Measurements from ENCODE around the gene DAB1.

The DAB1 gene

DNA sequence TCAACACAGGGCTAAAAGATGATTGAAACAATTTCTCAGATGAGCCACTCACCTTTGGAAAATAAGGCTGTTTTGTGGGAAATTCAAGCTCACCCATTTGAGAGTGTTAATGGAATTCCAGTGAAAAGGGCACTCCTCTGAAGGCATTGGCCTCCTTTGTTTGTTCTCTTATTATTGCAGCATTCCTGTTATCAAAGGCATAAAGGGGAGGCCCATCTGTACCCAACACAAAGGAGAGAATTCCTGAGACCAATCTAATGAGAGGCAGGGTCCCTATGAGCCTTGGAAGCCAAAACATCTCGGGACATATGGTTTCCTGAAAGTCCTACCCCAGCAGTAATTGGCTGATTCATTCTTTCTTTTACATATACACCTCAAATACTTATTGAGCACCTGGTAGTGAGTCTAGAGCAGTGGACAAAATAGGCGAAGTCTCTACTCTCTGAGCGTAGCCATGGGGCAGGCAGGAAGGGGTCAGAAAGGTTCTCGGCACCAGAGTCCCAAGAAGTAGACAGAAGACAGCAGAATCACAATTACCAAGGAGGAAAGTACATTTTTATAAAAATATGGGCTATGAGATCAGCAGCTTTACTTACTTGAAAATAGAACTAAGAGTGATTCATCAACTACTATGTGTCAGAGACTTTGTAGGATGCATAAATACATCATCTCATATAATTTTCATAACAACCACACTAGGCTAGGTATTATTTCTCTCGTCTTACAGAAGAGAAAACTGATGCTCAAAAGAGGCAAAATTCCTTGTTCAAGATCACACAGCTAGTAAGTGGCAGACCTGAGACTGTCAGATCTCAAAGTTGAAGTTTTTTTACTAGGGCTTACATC is 218.7 kb downstream of the DAB1 start:
- no peak for DNase-seq
- in situ Hi-C loops (cut with MboI; ENCODE audit: low pct_unique_long_range_greater_than_20kb, low sequenced_read_pairs) = no loop called here

DNA sequence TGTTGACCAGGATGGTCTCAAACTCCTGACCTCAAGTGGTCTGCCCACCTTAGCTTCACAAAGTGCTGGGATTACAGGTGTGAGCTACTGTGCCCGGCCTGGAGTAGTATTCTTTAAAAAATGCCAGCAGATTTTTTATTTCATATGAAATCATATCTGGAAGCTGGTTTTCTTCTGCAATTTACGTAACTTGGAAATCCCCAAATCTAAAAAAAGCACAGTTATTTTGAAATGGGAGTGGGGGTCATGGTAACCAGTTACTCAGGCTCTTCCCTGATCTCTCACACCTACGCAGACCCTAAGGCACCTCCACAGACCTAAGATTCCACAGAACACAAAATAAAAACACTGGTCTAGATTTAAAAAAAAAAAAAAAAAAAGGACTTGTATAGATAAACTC is 219.8 kb downstream of the DAB1 start:
- no peak for DNase-seq
- in situ Hi-C loops (cut with MboI; ENCODE audit: low pct_unique_long_range_greater_than_20kb, low sequenced_read_pairs) = no loop called here

DNA sequence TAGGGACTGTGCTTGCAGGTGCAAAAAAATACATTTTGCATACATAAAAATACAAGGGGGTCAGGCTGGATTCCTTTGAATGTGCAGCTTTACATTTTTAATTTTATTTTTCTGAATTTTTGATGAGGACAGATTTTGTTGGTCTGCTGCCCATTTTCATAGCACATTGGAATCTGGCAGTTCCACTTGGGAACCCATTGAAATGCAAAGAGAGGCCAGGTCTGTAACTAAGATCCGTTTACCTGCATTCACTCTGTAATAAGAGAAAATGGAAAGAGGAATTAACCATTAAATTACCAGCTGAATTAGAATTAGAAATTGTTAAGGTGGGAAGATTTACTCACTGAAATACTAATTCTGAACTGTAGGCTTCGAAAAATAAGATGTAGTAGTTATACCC is 221.6 kb downstream of the DAB1 start:
- in situ Hi-C loops (cut with MboI; ENCODE audit: low pct_unique_long_range_greater_than_20kb, low sequenced_read_pairs) = no loop called here
- DNase-seq = no peak

DNA sequence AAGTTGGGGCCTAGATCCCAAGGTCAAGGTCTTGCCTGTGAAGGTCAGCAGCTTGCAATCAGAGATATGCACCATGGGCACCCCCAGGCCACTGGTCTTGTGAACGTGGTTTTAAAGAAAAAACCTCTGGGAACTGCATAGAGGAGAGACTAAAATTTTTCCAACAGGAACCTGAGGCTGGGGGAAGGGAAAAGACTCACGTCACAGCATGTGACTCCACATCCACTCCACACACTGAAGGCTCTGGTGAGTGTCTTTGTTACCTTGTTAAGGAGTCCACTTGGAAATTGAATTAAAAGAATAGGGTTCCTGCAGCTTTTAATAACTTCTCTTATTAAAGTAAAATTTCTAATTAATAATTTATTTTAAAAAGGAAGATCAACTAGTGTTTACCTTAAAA is 224.9 kb downstream of the DAB1 start:
- in situ Hi-C loops (cut with MboI; ENCODE audit: low pct_unique_long_range_greater_than_20kb, low sequenced_read_pairs) = no loop called here
- no peak for DNase-seq

DNA sequence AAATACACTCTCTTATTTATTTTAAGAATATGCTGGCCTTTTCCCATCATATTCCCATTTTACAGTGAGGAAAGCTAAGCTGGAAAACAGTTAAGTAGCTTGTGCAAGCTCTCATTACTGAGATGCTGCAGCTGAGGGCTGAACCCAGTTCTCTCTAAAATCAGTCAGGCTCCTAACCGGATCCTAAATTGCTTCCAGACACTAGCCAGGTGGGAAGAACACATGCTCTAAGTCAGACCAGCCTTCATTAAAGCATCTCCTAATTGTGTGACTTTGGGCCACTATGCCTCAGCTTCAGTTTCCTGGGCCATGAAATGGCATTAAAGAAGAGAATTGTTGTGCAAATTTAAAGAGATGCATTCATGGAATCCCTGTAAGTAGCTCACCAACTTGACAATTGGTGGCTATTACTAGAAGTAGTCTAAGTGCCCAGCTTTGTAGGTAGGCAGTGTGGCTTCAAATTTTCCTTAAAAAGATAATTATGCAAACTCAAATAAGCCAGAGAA is 228.4 kb downstream of the DAB1 start:
- in situ Hi-C loops (cut with MboI; ENCODE audit: low pct_unique_long_range_greater_than_20kb, low sequenced_read_pairs) = no loop called here
- DNase-seq = no peak

DNA sequence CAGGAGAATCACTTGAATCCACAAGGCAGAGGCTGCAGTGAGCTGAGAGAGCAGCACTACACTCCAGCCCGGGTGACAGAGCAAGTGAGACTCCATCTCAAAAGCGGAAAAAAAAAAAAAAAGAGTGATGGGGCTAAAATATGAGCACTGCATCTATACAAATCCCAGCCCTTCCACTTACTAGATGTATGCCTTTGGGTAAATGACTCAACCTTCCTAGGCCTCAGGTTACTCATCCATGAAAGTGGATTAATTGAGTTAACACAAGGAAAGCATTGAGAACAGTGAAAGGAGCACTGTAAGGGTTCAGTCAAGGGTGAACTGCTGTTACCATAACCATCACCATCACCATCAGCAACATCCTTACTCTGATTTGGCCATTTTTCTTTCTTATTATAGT is 231.6 kb downstream of the DAB1 start:
- in situ Hi-C loops (cut with MboI; ENCODE audit: low pct_unique_long_range_greater_than_20kb, low sequenced_read_pairs) = no loop called here
- no peak for DNase-seq

DNA sequence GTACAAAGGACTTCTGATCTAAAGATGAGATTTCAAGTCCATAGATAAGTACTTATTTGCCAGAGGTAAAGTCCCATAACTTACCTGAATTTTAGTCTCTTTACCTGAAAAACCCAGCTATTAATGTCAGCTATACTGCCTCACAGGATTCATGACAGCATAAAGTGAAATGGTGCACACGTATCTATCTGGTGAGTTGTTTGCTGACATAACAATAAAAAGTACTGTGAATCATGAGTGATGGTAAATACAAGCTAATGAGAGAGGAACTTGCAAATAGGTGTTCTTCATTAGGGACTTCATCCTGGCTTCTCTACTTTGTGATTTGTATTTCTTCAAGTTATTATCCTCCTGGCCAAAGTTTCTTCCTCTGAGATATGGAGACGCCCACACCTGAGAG is 233.0 kb downstream of the DAB1 start:
- in situ Hi-C loops (cut with MboI; ENCODE audit: low pct_unique_long_range_greater_than_20kb, low sequenced_read_pairs) = no loop called here
- DNase-seq = no peak

DNA sequence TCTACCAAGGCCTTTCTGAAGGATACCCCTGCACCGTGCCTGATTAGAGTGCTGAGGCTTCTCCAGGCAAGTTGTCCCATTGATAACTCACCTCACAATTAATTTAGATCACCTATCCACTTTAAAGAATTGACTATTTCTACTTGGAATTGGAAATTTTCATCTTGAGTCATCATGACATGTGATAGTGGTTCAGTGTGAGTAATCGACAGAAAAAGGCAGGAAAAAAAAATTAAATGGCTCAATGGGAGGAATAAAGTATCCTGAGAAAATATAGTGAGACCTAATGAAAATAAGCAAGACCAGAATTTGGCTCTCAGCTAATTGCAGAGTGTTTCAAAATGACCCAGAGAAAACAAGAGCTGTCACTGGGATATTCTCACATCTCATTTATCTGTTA is 235.7 kb downstream of the DAB1 start:
- in situ Hi-C loops (cut with MboI; ENCODE audit: low pct_unique_long_range_greater_than_20kb, low sequenced_read_pairs) = no loop called here
- no peak for DNase-seq

DNA sequence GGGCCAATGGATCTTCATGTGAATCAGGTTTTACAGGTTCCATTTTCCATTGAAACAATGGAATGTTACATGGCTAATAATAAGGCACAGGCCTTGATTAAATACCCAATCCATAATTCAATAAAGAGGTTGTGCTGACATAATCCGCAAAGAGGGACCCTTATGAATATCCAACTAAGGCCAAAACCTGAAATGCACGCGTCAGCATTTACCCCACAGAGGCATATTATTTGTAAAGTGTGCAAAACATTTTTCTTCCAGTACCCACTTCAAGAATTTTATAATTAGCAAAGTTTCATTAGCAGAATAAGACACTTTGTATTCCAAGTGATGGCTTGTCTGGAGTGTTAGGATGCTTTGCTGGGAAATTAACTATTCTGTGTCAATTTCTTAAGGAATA is 237.4 kb downstream of the DAB1 start:
- DNase-seq = no peak
- in situ Hi-C loops (cut with MboI; ENCODE audit: low pct_unique_long_range_greater_than_20kb, low sequenced_read_pairs) = no loop called here

DNA sequence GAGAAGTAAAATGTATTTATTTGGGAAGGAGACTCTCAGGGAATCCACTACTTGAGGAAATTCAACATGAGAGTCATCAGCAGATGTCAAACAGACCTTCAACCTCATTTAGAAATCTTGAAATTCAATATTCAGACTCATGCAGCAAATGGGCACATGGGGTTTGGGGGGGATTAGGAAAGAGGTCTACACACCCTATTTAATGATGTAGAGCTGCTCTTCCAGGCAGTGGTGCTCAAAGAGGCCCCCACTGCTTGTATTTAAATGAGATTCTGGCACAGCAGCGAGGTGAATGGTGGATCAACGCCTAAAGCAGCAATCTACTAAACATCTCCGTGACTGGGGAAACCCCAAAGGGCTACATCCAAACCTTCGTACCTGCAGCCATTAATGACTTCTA is 244.9 kb downstream of the DAB1 start:
- no peak for DNase-seq
- in situ Hi-C loops (cut with MboI; ENCODE audit: low pct_unique_long_range_greater_than_20kb, low sequenced_read_pairs) = no loop called here

DNA sequence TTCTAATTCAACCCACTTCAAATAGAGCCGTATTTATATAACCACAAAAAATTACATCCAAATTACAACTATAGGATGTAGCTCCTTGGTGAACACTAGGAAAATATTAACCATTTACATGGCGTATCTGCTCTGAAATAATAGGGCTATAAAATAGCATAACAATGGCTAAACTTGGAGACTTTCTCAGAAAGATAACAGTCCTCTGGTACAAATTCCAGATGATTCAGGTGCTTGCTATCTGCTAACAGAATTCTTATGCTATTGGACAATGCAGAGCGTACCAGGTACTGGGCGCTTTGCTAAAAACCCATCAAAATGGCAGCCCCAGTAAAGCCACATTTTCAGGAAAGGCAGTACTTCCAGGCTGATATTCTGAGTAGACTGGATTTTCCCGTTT is 248.4 kb downstream of the DAB1 start:
- in situ Hi-C loops (cut with MboI; ENCODE audit: low pct_unique_long_range_greater_than_20kb, low sequenced_read_pairs) = no loop called here
- DNase-seq = no peak

DNA sequence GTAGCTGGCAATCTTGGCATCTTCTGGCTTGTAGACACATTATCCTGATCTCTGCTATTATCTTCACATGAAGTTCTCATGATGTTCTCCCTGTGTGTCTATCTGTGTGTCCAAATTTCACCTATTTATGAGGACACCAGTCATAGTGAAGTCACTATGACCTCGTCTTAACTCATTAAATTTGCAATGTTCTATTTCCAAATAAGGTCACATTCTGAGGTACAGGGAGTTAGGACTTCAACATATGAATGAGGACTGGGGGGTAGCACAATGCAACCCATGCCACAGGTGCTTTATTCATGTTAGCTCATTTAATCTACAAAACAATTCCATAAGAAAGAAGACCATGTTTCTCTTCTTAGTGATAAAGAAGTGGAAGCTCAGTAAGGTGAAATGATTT is 251.8 kb downstream of the DAB1 start:
- in situ Hi-C loops (cut with MboI; ENCODE audit: low pct_unique_long_range_greater_than_20kb, low sequenced_read_pairs) = no loop called here
- DNase-seq = no peak

DNA sequence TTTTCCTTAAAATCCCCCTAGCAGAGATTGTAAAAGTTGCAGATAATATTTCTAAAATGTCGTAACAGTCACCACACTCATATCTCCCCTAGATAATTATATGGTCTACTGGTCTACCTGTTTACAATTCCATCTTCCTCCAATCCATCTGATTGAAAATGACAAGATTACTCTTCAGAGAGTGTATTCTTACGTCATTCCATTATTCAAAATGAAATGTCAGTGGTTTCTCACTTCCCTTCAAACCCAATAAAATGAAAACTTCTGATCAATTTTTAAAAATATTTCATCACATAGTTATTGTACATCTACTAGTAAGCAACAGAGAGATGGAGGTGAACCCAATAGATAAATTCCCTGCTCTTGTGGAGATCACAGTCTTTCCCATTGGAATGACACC is 255.9 kb downstream of the DAB1 start:
- DNase-seq = no peak
- in situ Hi-C loops (cut with MboI; ENCODE audit: low pct_unique_long_range_greater_than_20kb, low sequenced_read_pairs) = no loop called here

DNA sequence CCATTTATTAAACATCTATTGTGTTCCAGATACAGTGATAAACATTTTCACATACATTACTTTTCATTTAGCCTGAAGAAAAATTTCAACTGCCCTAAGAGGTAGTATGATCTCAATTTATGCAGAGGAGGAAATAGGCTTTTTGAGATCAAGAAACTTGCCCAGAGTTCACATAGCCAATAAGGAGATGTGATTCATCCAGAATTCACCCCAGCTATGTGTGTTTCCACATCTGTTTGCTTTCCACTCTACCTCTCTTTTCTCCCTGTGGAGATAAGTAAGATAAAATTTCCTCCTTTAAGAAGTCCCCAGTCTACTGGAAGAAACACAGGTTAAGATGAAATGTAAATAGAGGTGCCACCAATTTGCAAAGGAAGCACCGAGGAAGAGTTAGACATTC is 258.3 kb downstream of the DAB1 start:
- no peak for DNase-seq

DNA sequence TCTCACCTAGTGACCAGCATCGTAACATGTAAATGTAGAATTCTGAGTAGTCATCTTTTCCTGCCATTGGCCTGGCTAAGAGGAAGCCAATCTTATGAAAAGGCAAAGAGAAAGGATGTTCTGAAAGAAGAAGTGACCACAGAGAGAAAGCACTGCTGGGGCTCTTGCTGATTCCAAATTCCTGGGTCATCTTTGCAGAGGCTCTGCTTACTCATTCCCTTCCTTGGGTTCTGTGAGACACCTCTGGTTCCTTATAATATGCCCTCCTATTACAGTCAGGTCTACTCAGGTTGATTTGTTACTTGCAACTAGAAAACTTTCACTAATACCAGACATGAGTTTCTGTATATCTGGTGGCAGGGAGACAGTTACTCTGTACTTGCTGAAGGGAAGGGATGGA is 259.3 kb downstream of the DAB1 start:
- no peak for DNase-seq
- in situ Hi-C loops (cut with MboI; ENCODE audit: low pct_unique_long_range_greater_than_20kb, low sequenced_read_pairs) = no loop called here

More for the DNA sequence above, 258.3 kb downstream of the DAB1 start:
- in situ Hi-C loops (cut with MboI; ENCODE audit: low pct_unique_long_range_greater_than_20kb, low sequenced_read_pairs) = no loop called here

DNA sequence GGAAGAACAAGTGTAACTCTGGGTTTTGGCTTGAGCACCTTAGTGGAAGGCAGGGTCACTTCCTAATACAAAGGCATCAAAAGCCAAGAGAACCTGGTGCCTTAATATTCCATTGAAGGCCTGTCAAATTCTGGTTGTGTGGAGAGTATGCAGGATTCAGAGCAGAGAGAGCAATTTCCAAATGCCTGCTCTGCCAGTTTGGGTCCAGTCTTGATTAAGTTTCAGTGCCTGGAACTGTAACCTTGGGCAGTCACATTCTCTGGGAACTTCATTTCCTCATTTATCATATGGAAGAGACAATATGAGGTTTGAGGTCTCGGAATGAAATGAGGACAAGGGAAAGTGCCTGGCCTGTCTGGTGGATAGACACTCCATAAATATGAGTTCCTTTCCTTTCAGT is 260.1 kb downstream of the DAB1 start:
- DNase-seq = no peak
- in situ Hi-C loops (cut with MboI; ENCODE audit: low pct_unique_long_range_greater_than_20kb, low sequenced_read_pairs) = no loop called here

DNA sequence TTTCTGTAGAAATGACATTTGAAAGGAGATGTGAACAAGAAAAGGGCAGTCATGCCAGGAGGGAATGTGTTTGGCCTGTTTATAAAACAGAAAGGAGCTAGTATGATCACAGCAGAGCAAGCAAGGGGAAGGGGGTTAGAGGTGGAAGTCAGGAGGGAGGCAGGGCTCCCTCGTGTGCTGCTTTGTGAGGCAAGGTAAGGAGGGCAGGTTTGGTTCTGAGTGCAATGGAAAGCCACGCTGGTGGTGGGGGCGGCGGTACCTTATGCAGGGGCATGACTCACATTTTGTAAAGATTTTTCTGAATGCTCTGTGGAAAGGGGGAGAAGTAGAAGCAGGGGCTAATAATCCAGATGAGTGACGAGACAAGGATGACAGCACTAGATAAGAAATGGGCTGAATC is 260.5 kb downstream of the DAB1 start:
- in situ Hi-C loops (cut with MboI; ENCODE audit: low pct_unique_long_range_greater_than_20kb, low sequenced_read_pairs) = no loop called here
- no peak for DNase-seq

DNA sequence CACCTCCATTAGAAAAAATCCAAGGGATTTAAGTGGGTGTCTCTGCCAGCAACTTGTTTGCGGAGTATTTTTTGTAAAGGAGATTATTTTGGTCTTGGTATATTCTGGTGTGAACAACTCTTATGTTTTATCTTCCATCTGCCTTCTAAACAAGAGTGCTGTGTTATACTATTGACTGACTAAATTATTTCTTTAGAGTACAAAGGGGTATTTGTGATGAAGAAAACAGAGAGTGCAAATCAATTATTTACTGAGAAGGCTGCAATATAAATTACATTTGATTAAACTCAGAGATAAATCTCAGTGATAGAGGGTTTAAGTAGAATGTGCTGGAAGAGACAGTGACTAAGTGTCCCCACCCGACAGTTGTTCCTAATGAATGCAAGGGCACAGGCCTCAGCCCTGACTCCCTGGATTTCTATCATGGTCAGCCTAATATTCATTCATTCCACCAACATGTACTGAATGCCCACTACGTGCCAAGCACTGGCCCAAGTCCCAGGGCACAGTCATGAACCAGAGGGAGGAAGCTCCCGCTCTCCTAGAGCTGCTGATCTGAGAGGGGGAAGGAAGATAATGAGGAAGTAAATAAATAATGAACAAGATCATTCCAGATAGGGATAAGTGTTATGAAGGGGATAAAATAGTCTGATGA is 261.1 kb downstream of the DAB1 start:
- in situ Hi-C loops (cut with MboI; ENCODE audit: low pct_unique_long_range_greater_than_20kb, low sequenced_read_pairs) = no loop called here
- DNase-seq = no peak

DNA sequence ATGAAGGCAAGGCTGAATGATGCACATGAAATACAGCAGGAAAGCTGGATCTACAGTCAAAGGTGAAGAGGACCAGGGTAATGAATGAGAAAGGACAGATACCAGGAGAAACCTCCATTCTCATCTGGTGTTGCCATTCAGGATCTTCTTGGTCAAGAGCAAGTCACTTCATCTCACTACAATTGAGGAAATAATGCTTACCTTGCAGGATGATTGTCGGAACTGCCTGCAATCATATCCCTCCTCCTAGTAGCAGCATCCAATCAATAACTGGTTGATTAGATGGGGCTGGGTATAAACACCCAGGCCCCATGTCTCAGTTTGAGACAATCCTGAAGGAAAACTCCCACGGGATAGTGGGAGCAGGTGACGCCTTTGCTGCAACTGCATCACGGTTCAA is 263.3 kb downstream of the DAB1 start:
- DNase-seq = no peak
- in situ Hi-C loops (cut with MboI; ENCODE audit: low pct_unique_long_range_greater_than_20kb, low sequenced_read_pairs) = no loop called here

DNA sequence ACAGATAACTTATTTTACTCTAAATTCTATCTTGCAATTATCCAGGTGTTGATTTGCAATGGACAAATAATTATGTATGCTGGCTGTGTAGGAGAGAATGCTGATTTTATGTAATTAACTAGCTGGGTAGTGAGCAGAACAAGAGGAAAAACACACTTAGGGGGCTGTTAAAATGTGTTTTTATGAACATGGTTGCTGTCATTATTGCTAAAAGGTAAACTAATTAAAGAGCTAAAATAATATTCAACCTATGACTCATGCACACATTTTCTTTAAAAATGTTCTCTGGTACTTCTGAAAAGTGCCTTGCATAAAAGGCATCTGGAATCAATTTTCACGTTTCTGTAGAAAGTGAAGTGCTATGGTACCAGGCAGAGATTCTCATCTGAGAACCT is 265.3 kb downstream of the DAB1 start:
- in situ Hi-C loops (cut with MboI; ENCODE audit: low pct_unique_long_range_greater_than_20kb, low sequenced_read_pairs) = no loop called here
- DNase-seq = no peak
